Pancreas (tissue), 10 donors: ENCODE results near the gene PRAMEF18. TPM values are rescaled to one million over a fixed set of nuclear protein-coding genes. Genes with fewer than 3 reads are reported as not detected.
"Not testable (repeated sequence)": the region's sequence is repeated elsewhere in the genome, so short reads cannot be mapped to it uniquely, and the experiment has no call there.

Experiments
- ATAC-seq, 4 donors: fragments of 200-7000 bp; cut with Tn5 transposase; one replicate each; pipeline versions ENCODE4 v1.8.0 to v1.9.1; 2020; ENCODE audit warnings: mild to moderate bottlenecking in 4 of 4, moderate library complexity in 4 of 4
- DNase-seq, 6 donors: peaks; one replicate each; pipeline ENCODE4 v3.0.0-alpha.2; 2020
- FAIRE-seq: peaks from 2 replicates; lab custom pipeline; 2012; peaks lifted over from hg19 to GRCh38; lab: Jason Lieb, UNC
- H3K27ac ChIP-seq, 4 donors: fragments of 200-600 bp; sonication (generic); 1 replicate in 3 of 4; 2 replicates in 1 of 4; pipeline versions ENCODE4 v1.5.0 to v1.8.0; 2020
- H3K27me3 ChIP-seq, 4 donors: fragments of 200-600 bp; one replicate each; pipeline ENCODE4 v1.8.0; 2021
- H3K36me3 ChIP-seq, 3 donors: fragments of 200-600 bp; sonication (generic) in 1 of 3; one replicate each; pipeline versions ENCODE4 v1.5.0 to v1.8.0; 2020 to 2021
- H3K4me1 ChIP-seq, 3 donors: fragments of 200-600 bp; one replicate each; pipeline ENCODE4 v1.8.0; 2021
- H3K4me3 ChIP-seq, 4 donors: fragments of 200-600 bp; sonication (generic) in 2 of 4; one replicate each; pipeline versions ENCODE4 v1.5.0 to v1.8.0; 2020 to 2021
- H3K9me3 ChIP-seq, 4 donors: fragments of 200-600 bp; one replicate each; pipeline ENCODE4 v1.8.0; 2021
- WGBS, 2 donors: extraction: QIAGEN DNeasy Blood & Tissue Kit; methylation state at CpG; one replicate each; pipeline ENCODE4 v1.1.7; 2013; 5-methylcytosine and 5-hydroxymethylcytosine counted together
- intact Hi-C, 3 donors: fragments of 100-400 bp; cut with DNase I; formaldehyde crosslinking; loops; one replicate each; pipeline versions ENCODE4 v1.11.1 to v1.14.2; 2022
- polyA plus RNA-seq, 2 donors: library from polyadenylated mRNA; stranded (reverse); fragments of 200-250 nt; gene quantifications; one replicate each; pipeline ENCODE4 v1.2.3, GENCODE V29; 2013
- total RNA-seq, 6 donors: library from RNA; stranded (reverse); fragmentation: NEBNext Ultra II Directional in 4 of 6; extraction: Animal tissue kit (Norgen Biotek cat#: 25700) in 4 of 6; gene quantifications; one replicate each; pipeline versions ENCODE4 v1.2.1 to v1.2.4, GENCODE V29; 2021 to 2023
- donor health status: healthy with polysubstance abuse.
- donor health status: DM: no; HTN: no; CAD: no; lungs with moderate emphysema.
- donor health status: DM: no; HTN: no; CAD: no.
- donor health status: control.
- donor health status: control.
- donor health status: Bipolar disorder and iron deficiency.
- donor health status: DM: yes; HTN: yes; CAD: no.
- donor health status: DM: no; HTN: no; CAD: no.
- donor health status: DM: no; HTN: no; CAD: no.
- donor health status: DM: yes; HTN: yes; CAD: no.

PRAMEF18 gene, protein sequence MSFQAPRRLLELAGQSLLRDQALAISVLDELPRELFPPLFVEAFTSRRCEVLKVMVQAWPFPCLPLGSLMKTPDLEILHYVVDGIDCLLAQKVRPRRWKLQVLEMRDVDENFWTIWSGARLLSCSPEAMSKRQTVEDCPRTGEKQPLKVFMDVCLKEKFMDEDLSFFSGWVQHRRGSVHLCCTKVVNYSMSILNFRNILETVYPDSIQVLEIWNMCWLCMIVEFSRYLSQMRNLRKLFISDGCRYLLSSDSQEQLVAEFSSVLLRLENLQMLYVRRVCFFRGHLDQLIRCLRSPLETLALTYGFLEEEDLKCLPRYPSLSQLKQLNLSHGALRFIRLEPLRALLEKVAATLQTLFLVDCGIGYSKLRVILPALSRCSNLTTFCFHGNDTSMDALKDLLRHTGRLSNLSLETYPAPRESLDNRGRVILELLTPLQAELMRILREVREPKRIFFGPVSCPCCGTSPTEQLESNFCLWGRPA
- total RNA-seq (not detected), polyA plus RNA-seq (not detected)

DNA sequence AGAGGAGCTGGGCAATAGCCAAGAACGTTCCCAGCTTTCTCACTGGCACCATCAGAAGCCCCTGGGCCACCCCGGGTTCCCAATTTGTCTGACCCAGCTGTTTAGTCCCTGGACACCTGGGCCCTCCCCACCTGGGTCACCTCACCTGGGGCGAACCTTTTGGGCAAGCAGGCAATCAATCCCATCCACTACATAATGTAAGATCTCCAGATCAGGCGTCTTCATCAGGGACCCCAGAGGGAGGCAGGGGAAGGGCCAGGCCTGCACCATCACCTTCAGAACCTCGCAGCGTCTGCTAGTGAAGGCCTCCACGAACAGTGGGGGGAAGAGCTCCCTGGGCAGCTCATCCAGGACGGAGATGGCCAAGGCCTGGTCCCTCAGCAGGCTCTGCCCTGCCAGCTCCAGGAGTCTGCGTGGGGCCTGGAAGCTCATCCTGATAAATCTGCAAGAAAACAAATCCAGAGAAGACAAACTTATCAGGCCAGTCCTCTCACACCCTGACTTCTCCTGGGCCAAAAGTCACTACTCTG is at the start of gene PRAMEF18:
Gene PRAMEF18, minus strand, starts transcription at position 480 of the 530 bp plus-strand sequence. Its CDS starts 48 bp downstream, at position 432.
- WGBS, 2 donors, result 63 to 64% methylated on average over 9 of the region's 9 CpGs
- ATAC-seq, H3K36me3 ChIP-seq, H3K27me3 ChIP-seq, H3K9me3 ChIP-seq, H3K4me3 ChIP-seq, FAIRE-seq, intact Hi-C loops, H3K4me1 ChIP-seq, H3K27ac ChIP-seq: not testable (repeated sequence)
- DNase-seq, result peak in 1 of 6 donors; percentile 41

DNA sequence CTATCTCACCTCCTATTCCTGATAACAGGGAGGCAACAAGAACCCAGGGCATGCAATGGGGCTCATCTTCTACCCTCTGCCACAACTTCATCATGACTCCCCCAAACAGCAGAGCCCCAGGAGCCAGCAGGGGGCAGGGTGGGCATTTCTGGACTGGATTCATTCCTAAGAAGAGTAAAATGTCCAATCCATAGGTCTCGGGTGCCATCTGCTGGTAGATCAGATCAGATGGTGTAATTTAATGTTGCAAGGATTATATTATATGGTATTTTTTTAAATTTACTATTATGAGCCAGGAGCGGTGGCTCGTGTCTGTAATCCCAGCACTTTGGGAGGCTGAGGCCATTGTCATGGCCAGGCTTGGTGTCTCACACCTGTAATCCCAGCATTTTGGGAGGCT is 39.2 kb upstream of the PRAMEF18 start:
- H3K27me3 ChIP-seq, H3K4me3 ChIP-seq, H3K27ac ChIP-seq, DNase-seq, intact Hi-C loops, FAIRE-seq, H3K4me1 ChIP-seq, H3K9me3 ChIP-seq, H3K36me3 ChIP-seq: not testable (repeated sequence)
- whole genome bisulfite sequencing, 2 donors, result 15% methylated on average over 2 of the region's 3 CpGs; no CpG with 5 or more reads in 1 of the 2 donors
- ATAC-seq, result peak in 1 of 4 donors; percentile 43

DNA sequence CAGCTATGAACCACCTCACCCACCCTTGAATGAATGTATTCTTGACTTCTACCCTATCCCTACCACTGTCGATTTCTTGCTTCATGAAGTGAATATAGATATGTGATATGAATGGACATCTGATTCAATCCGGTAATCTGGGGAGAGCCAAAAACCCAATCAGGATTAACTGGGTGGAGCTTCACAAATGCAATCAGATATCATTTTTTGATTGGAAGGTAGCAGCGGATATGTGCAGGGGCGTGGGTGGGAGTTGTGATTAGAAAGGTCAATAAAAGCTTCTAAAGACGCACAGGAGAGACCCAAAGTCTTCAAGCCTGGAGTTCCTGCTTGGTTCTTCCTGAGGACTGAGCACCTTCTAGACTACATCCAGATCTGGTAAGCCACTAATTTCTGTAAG is 27.9 kb upstream of the PRAMEF18 start, which contains the start of gene PRAMEF5:
Gene PRAMEF5, plus strand, starts transcription at position 301 of the 400 bp plus-strand sequence. CDS start 5,071 bp downstream, outside the sequence.
- intact Hi-C loops, result not testable (repeated sequence)

DNA sequence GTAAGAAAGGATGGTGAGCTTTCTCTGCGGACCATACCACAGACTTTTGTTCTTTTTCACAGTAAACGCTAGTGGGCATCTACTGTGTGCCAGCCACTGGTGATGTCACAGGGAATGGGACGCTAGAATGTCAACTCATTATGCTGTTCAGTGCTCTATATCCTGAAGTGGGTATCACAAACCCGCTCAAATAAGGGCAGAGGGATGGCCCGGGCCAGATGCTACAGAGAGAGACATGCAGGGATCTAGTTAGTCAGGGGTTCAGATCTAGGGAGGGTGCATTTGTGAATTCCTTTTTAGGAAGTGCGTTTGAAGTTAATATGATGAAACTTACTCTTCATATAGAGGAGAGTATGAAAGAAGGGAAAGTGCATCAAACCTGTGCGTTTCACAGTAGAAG is 21.2 kb upstream of the PRAMEF18 start:
- FAIRE-seq, ATAC-seq, H3K27ac ChIP-seq, intact Hi-C loops, H3K9me3 ChIP-seq, DNase-seq, H3K4me3 ChIP-seq, H3K36me3 ChIP-seq, H3K4me1 ChIP-seq, H3K27me3 ChIP-seq: not testable (repeated sequence)
- 64 to 72% methylated on average over 6 of the region's 7 CpGs for WGBS, 2 donors

More for the DNA sequence above, 27.9 kb upstream of the PRAMEF18 start, which contains the start of gene PRAMEF5:
- H3K27ac ChIP-seq, H3K36me3 ChIP-seq, DNase-seq, FAIRE-seq, H3K4me1 ChIP-seq, H3K9me3 ChIP-seq, H3K4me3 ChIP-seq, ATAC-seq, H3K27me3 ChIP-seq: not testable (repeated sequence)
- WGBS, 2 donors, result 65 to 94% methylated on average over 2 of the region's 5 CpGs

DNA sequence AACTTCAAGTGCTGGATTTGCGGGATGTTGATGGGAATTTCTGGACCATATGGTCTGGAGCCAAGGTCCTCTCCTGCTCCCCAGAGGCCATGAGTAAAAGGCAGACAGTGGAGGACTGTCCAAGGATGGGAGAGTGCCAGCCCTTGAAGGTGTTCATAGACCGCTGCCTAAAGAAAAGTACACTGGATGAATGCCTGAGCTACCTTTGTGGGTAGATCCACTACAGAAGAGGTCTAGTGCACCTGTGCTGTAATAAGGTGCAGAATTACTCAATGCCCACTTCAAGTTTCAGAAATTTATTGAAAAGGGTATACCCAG is 20.6 kb upstream of the PRAMEF18 start:
- DNase-seq, H3K4me3 ChIP-seq, FAIRE-seq, intact Hi-C loops, H3K4me1 ChIP-seq, H3K9me3 ChIP-seq, H3K27me3 ChIP-seq, H3K27ac ChIP-seq, ATAC-seq, H3K36me3 ChIP-seq: not testable (repeated sequence)
- 83 to 88% methylated on average over 2 of the region's 2 CpGs for WGBS, 2 donors

DNA sequence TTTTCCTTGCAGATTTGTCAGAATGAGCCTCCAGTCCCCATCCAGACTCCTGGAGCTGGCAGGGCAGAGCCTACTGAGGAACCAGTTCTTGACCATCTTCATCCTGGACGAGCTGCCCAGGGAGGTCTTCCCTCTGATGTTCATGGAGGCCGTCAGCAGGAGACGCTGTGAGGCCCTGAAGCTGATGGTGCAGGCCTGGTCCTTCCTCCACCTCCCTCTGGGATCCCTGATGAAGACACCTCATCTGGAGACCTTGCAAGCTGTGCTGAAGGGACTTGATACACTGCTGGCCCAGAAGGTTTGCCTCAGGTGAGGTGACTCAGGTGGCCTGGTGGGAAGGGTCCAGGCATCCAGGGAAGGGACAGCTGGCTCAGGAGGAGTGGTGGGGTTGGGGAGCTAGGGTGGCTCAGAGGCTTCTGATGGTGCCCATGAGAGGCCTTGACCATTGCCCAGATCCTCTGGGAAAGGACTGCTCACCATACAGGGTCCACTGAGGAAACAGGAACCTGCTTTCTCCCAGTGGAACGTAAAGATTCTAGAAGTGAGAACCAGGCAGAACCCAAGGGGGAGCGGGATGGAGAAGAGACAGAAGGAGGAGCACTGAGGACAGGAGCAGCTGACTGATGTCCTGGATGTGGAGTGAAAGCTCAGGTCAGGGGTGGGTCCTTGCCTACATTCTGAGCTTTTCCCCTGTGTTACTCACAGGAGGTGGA is 20.0 kb upstream of the PRAMEF18 start:
- intact Hi-C loops, result not testable (repeated sequence)

DNA sequence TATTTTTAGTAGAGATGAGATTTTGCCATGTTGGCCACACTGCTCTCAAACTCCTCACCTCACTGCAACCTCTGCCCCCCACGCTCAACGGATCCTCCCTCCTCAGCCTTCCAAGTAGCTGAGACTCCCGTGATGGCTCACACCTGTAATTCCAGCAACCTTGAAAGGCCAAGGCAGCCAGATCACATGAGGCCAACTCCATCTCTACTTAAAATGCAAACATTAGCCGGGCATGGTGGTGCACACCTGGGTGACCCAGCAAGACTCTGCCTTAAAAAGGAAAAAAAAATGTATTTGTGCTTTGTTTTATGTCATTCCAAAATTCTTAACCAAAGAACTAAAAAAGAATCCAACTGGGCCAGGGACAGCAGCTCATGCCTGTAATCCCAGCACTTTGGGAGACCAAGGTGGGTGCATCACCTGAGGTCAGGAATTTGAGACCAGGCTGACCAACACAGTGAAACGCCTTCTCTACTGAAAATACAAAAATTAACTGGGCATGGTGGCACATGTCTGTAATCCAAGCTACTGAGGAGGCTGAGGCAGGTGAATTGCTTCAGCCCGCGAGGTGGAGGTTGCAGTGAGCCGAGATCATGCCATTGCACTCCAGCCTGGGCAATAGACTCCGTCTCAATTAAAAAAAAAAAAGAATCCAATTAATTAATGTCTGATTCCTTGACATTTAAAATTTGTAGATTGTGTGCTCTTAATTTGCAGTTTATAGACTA is 17.7 kb upstream of the PRAMEF18 start:
- WGBS, 2 donors, result 76 to 81% methylated on average over 9 of the region's 9 CpGs
- H3K9me3 ChIP-seq, intact Hi-C loops, ATAC-seq, FAIRE-seq, H3K4me1 ChIP-seq, DNase-seq, H3K36me3 ChIP-seq, H3K27me3 ChIP-seq, H3K27ac ChIP-seq, H3K4me3 ChIP-seq: not testable (repeated sequence)

More for the DNA sequence above, 20.0 kb upstream of the PRAMEF18 start:
- H3K36me3 ChIP-seq, H3K9me3 ChIP-seq, FAIRE-seq, H3K27ac ChIP-seq, H3K27me3 ChIP-seq, DNase-seq, H3K4me1 ChIP-seq, ATAC-seq, H3K4me3 ChIP-seq: not testable (repeated sequence)
- 68 to 75% methylated on average over 5 of the region's 5 CpGs for WGBS, 2 donors

DNA sequence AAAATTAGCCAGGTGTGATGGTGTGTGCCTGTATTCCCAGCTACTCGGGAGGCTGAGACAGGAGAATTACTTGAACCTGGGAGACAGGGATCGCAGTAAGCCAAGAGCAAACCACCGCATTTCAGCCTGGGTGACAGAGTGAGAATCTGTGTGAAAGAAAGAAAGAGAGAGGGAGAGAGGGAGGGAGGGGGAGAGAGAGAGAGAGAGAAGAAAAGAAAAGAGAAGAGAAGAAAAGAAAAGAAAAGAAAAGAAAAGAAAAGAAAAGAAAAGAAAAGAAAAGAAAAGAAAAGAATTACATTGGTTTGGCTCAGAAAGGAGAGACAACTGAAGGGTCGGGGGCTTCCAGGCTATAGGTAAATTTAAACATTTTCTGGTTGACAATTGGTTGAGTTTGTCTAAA is 13.7 kb upstream of the PRAMEF18 start:
- H3K27ac ChIP-seq, H3K27me3 ChIP-seq, H3K36me3 ChIP-seq, FAIRE-seq, H3K4me3 ChIP-seq, ATAC-seq, H3K4me1 ChIP-seq, intact Hi-C loops, H3K9me3 ChIP-seq, DNase-seq: not testable (repeated sequence)
- WGBS, 2 donors, result 69 to 79% methylated on average over 4 of the region's 4 CpGs

DNA sequence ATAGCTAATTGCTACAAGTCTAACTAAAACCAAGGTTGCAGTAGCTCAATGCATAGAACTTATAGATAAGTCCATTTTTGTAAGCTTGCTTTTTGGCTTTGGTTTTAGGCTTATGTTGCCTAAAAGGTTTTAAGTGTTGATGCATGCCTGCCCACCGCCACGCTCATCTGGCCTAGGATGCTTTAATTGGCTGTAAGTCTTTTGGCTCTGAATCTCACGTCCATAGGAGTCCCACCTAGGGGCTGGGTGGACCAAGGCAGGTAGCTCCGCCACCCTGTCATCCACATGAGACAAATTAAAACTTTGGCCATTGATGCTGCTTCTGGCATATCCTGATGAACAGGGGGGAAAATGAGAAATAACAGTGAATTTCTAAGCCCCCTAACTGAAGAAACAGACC is 11.6 kb upstream of the PRAMEF18 start:
- H3K4me3 ChIP-seq, H3K27me3 ChIP-seq, intact Hi-C loops, ATAC-seq, H3K4me1 ChIP-seq, H3K9me3 ChIP-seq, FAIRE-seq, H3K36me3 ChIP-seq, H3K27ac ChIP-seq: not testable (repeated sequence)
- 70 to 76% methylated on average over 4 of the region's 4 CpGs for WGBS, 2 donors
- peak in 1 of 6 donors; percentile 15 for DNase-seq

DNA sequence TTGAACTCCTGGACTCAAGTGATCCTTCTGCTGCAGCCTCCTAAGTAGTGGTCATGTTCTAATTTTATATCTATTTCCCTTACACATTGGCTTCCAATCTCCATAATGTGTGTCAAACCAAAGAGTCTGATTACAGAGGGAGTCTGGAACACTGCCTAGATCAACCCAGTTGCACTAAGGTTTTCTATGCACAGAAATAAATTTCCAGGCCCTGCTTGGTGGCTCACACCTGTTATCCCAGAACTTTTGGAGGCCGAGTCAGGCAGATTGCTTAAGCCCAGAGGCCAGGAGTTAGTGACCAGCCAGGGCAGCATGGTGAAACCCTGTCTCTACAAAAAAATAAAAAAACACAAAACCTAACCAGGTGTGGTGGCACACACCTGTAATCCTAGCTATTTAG is 8.1 kb upstream of the PRAMEF18 start:
- H3K4me1 ChIP-seq, FAIRE-seq, H3K4me3 ChIP-seq, H3K27me3 ChIP-seq, H3K9me3 ChIP-seq, intact Hi-C loops, H3K36me3 ChIP-seq, H3K27ac ChIP-seq: not testable (repeated sequence)
- peak in 2 of 6 donors; percentile 6 to 25 for DNase-seq
- peak; percentile 52 to 88 (median 69) for ATAC-seq
- WGBS, 2 donors, result 30 to 39% methylated on average over 1 of the region's 1 CpG

DNA sequence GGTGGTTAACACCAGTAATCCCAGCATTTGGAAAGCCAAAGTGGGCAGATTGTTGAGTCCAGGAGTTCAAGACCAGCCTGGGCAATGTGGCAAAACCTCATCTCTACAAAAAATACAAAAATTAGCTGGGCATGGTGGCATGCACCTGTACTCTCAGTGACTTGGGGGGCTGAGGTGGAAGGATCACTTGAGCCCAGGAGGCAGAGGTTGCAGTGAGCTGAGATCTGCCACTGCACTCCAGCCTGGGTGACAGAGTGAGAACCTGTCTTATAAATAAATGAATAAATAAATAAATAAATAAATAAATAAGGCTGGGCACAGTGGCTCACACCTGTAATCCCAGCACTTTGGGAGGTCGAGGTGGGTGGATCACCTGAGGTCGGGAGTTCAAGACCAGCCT is 6.1 kb upstream of the PRAMEF18 start:
- WGBS, 2 donors, result 38 to 39% methylated on average over 2 of the region's 2 CpGs
- ATAC-seq, intact Hi-C loops, H3K36me3 ChIP-seq, H3K27ac ChIP-seq, FAIRE-seq, H3K4me3 ChIP-seq, H3K27me3 ChIP-seq, H3K9me3 ChIP-seq, H3K4me1 ChIP-seq: not testable (repeated sequence)
- DNase-seq, result peak in 1 of 6 donors; percentile 11
